Activated gamma-delta T cell treated with Interleukin-2 at 50 U/mL for 16 hours (primary cell): ENCODE measurements around the gene ZEB1.
"Not testable (repeated sequence)": the region's sequence is repeated elsewhere in the genome, so short reads cannot be mapped to it uniquely, and the experiment has no call there.

ENCODE experiments used
- DNase-seq: peaks from one replicate; pipeline ENCODE4 v3.0.0-alpha.2; 2020

The ZEB1 gene

DNA sequence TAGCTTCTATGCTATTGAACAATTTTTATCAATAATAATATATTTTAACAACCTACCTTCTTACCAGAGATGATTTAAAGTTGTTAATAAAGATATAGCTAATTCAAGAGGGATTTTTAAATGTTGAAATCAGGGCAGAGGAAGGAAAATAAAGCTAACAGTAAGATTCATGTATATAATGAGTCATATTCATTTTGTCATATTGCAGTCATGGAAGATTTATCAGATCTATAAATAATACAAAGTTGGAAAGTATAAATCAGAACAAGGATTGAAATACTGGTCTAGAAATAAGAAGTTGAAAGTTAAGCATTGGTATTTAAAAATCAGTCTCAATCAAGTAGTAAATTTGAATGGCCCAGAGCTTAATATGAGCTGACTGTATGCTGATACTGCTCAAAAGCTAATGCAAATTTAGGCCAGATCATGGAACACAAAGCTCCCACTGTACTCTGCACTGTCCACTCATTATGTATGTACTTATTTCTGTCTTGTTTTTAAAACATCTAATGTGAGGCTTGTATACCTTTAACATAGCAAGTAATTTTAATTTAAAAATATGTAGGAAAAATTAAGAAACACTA lies 196.9 kb downstream of the ZEB1 start:
- DNase-seq = no peak

DNA sequence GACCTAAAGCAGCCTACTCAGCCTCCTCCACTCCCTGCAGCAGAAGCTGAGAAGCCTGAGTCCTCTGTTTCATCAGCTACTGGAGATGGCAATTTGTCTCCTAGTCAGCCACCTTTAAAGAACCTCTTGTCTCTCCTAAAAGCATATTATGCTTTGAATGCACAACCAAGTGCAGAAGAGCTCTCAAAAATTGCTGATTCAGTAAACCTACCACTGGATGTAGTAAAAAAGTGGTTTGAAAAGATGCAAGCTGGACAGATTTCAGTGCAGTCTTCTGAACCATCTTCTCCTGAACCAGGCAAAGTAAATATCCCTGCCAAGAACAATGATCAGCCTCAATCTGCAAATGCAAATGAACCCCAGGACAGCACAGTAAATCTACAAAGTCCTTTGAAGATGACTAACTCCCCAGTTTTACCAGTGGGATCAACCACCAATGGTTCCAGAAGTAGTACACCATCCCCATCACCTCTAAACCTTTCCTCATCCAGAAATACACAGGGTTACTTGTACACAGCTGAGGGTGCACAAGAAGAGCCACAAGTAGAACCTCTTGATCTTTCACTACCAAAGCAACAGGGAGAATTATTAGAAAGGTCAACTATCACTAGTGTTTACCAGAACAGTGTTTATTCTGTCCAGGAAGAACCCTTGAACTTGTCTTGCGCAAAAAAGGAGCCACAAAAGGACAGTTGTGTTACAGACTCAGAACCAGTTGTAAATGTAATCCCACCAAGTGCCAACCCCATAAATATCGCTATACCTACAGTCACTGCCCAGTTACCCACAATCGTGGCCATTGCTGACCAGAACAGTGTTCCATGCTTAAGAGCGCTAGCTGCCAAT lies 202.2 kb downstream of the ZEB1 start:
- no peak for DNase-seq

DNA sequence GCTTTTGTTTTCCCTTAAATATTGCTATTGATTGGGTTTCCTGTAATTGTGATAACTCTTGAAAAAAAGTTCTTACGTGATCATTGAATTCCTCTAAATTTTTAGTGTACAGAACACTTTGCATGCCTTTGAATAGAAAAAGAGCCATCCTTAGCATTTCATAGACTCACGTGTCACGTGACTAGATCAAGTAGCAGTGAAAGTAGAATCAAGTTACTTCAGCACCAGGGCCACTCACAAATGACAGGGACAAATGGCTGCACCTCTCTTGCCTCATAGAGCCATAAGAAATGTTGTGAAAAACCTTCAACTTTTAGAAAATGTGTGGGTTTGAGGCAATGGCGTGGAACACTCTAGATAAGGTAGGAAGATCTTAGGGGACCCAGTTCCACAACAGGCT lies 203.8 kb downstream of the ZEB1 start:
- no peak for DNase-seq

DNA sequence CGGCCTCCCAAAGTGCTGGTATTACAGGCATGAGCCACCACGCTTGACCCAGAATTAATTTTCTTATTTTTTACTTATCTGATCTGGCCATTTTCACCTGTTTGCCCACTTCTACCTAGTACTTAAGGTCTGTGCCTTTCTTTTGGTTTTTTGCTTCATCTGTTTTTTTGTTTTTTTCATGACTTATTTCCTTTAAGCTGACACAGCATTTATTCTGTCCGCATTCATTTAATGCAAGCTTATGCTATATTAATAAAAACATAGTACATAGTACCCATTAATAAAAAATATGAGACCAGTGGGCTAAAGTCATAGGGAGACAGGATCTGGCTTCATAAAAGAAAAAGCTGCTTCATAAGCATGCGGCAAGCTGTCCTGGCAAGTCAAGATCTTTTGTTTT lies 205.4 kb downstream of the ZEB1 start:
- DNase-seq = no peak

DNA sequence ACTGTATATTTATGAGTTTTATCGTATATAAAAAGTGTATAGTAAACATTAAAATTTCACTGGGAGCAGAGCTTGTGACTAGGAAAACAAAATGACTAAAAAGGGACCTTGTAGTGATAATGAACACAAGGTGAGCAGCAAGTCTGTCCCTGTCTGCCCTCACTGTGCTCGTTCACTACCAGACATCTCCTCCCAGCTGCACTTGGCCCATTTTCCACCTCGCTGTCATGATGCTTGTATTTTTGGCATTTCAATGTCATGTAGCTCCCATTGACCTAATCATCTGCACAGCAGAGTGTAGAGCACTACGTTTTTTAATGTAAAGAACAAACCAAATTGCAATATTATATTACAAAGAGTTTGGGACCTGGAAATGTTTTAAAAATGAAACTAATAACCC lies 207.2 kb downstream of the ZEB1 start:
- no peak for DNase-seq

DNA sequence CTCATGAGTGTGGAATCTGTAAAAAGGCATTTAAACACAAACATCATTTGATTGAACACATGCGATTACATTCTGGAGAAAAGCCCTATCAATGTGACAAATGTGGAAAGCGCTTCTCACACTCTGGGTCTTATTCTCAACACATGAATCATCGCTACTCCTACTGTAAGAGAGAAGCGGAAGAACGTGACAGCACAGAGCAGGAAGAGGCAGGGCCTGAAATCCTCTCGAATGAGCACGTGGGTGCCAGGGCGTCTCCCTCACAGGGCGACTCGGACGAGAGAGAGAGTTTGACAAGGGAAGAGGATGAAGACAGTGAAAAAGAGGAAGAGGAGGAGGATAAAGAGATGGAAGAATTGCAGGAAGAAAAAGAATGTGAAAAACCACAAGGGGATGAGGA lies 207.7 kb downstream of the ZEB1 start:
- no peak for DNase-seq

DNA sequence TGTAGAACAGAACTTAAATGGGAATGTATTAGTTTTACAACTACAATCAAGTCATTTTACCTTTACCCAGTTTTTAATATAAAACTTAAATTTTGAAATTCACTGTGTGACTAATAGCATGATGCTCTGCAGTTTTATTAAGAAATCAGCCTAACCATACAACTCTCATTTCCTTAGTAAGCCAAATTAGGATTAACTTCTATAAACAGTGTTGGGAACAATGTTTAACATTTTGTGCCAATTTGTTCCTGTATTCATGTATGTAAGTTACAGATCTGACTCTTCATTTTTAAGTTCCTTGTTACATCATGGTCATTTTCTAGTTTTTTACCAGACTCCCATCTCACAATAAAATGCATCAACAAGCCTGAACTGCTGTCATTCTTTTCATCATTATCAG lies 209.8 kb downstream of the ZEB1 start:
- DNase-seq = no peak

DNA sequence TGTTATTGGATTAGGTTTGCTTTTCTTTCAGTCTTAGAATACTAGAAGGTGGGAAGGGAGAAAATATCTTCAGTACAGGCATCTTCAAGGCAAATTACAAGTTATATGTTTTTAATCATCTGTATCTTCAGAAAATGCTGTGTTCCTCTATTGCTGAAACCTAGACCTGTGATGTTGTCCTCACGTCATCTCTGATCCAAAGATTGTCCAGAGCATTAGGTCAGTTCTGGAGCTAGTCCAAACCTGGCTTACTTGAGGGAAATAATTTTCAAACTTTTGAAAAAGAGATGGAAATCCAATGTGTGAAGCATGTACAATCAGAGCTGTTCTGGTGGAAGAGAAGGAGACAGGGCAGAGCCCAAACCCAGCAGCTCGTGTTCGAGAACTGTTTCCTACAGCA lies 217.3 kb downstream of the ZEB1 start:
- DNase-seq = no peak

DNA sequence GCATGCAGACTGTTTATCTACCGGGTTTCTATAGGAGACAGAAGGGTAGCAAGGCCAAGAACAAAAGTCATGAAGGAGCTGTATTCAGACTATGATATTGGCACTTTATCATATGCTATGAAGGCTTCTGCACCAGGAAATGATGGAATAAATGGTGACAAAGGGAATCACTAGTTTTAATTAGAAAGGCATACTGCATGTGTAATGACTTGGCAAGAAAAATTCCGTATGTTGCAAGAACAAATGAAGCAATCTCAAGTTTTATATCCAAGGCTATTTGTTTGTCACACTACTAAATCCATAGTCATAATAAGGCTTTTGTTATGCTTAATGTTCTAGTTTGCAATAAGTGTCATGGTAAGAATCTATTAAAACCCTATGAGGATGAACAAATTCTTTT lies 230.9 kb downstream of the ZEB1 start:
- no peak for DNase-seq

DNA sequence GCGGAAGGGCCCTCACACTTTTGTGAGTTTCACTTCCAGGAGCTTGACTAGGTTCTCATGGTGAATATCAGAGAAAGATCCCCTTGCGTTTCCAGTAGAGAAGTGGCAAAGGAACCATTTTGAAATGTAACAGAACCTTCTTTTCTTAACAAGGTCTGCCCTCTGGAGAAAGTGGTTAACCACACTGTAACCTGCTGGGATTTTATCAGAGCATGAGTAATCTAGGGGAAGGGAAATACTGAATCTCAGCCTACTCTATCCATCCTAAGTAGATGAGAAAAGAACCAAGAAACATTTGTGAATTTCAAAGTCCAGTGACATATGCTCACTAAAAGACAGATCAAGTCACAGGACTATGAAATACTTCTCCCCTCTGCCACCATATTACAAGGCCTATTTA lies 235.5 kb downstream of the ZEB1 start:
- no peak for DNase-seq

DNA sequence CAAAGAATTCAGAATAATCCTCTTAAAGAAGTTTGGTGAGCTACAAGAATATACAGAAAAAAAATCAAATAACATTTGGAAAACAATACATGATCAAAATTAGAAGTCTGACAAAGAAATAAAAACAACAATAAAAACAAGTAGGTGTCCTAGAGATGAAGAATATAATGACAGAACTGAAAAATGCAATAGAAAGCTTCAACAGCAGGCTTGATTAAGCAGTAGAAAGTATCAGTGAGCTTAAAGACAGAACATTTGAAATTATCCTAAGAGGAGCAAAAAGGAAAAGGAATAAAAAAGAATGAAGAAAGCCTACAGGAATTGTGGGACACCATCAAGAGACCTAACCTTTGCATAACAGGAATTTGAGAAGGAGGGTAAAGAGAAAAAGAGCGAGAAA lies 238.8 kb downstream of the ZEB1 start:
- no peak for DNase-seq

DNA sequence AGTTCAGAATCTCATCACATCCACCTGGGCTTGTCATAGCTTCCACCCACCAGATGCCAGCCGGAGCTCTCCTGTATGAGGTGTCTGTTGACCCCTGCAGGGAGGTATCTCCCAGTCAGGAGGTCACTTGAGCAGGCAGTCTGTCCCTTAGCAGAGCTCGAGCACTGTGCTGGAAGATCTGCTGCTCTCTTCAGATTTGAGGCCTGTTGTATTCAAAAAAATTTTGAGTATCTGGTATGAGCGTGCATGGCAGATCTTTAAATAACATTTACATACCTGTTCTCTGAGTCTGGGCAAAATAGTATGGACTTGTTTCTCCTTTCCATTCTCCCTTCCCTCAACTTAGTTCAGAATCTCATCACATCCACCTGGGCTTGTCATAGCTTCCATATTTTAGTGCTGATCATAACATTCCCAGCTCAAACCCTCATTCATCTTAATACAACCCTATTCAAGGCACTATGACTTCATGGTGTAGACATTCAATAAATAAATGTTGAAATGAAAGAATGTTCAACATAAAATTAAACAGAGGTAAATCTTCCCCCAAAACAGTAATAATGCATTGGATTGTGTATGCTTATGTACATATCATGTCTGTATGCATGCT lies 249.3 kb downstream of the ZEB1 start:
- DNase-seq = not testable (repeated sequence)

DNA sequence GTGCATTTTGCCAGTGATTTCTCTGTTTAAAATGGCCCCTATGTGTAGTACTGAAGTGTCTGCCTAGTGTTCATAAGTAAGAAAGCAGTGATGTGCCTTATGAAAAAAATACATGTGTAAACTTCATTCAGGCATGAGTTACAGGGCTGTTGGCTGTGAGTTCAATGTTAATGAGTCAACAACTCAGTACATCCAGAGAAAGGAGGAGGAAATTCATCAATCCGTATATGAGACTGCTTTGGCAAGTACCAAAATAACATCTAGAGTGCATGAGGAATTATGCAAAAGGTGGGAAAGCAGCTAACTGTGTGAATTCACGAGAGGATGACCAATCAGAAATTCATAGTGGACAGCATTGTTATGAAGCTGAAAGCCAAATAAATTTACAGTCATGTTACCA lies 255.6 kb downstream of the ZEB1 start:
- no peak for DNase-seq

DNA sequence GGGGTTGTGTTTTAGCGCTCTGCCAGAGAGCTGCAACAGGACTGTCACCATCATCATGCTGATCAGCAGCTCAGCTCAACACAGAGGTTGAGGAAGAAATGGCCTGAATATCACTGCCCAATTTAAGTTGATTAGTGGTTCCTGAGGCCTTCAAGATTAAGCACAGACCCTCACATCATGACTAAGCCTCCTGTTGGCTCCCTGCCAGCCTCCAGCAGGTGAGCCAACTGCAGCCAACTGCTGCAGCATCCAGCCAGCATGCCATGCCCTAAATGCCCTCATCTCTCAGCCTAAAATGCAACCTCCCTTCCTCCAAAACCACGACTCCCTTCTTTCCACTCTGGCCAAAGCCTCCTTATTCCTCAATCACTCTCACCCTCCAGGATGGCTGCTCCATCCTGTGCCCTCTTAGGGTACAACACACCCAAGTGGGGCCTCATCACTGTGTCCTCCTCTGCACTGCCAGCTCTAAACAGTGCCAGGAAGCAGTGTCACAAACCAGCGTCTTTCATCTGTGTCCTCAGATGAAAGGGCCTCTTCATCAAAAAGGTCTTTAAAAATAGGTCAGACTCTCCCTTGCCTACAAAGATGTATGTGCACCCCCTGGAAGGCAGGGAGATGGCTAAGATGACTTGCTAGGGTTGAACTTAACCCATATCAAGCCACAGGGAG lies 259.3 kb downstream of the ZEB1 start:
- DNase-seq = no peak

DNA sequence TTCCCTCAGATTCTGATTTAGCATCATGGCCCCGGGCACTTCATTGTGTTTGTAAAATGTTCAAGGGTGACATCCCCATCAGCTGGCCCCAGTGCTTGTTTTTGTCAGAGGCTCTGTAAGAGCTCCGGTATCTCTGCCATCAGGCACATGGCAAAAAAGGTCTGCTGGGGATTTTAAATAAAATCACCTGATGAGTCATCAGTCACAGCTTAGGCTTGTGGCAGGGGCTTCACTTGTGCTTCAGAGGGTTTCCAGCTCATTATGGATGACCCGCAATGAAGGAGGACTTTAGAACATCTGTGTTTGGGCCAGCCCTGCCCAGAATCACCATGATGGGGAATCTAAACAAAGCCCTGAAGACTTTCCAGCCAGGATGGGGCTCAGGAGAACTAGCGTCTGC lies 259.9 kb downstream of the ZEB1 start:
- DNase-seq = no peak
